ENCODE data around the gene RDH13.

RDH13 gene

DNA sequence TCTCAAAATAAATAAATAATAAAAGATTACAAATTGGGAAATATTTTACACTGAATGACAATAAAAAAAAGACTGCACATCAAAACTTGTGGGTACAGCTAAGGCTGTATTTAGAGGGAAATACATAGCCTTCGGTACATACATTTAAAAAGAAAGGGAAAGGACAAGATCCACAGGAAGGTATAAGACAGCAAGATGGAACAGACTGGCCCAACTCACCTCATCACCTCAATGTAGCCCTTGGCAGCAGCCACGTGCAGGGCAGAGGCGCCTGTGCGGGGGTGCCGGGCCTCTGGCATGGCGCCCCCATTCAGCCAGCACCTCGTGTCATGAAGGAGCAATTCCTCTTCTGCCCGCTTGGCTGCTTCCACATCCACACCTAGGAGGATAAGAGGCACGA is 40.2 kb upstream of the RDH13 start:
- no peak for DNase-seq (ENCODE audit: extremely low read depth, low read depth)

DNA sequence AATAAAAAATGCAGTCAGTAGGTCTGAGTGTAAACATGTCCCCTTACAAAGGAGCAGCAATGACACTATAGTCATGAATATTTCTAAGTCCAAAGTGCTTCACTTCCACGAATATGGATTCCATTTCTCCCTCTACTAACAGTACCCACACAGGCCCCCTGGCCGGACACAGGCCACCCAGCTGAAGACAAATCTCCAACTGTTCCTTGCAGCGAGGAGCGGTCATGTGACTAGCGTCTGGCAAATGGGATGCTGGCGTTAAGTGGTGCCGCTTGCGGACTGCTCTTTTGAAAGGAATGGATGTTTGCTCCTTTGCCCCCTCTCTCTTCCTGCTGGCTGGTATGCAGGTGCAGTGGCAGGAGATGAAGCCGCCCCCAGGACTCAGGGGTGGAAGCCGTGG is 38.3 kb upstream of the RDH13 start:
- TF ChIP-seq, protein P1, sequence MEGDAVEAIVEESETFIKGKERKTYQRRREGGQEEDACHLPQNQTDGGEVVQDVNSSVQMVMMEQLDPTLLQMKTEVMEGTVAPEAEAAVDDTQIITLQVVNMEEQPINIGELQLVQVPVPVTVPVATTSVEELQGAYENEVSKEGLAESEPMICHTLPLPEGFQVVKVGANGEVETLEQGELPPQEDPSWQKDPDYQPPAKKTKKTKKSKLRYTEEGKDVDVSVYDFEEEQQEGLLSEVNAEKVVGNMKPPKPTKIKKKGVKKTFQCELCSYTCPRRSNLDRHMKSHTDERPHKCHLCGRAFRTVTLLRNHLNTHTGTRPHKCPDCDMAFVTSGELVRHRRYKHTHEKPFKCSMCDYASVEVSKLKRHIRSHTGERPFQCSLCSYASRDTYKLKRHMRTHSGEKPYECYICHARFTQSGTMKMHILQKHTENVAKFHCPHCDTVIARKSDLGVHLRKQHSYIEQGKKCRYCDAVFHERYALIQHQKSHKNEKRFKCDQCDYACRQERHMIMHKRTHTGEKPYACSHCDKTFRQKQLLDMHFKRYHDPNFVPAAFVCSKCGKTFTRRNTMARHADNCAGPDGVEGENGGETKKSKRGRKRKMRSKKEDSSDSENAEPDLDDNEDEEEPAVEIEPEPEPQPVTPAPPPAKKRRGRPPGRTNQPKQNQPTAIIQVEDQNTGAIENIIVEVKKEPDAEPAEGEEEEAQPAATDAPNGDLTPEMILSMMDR (IDR thresholded peaks at IDR 0.05; ENCODE audit: low read depth, low read length, missing control alignments), result no peak
- no peak overlapping the region for H3K4me3 ChIP-seq (replicated peaks; ENCODE audit: low read depth, low read length)
- DNase-seq (ENCODE audit: extremely low read depth, low read depth), result no peak

More for the DNA sequence above, 40.2 kb upstream of the RDH13 start:
- H3K4me3 ChIP-seq (replicated peaks; ENCODE audit: low read depth, low read length), result no peak overlapping the region
- TF ChIP-seq, protein P1 (IDR thresholded peaks at IDR 0.05; ENCODE audit: low read depth, low read length, missing control alignments), result no peak

DNA sequence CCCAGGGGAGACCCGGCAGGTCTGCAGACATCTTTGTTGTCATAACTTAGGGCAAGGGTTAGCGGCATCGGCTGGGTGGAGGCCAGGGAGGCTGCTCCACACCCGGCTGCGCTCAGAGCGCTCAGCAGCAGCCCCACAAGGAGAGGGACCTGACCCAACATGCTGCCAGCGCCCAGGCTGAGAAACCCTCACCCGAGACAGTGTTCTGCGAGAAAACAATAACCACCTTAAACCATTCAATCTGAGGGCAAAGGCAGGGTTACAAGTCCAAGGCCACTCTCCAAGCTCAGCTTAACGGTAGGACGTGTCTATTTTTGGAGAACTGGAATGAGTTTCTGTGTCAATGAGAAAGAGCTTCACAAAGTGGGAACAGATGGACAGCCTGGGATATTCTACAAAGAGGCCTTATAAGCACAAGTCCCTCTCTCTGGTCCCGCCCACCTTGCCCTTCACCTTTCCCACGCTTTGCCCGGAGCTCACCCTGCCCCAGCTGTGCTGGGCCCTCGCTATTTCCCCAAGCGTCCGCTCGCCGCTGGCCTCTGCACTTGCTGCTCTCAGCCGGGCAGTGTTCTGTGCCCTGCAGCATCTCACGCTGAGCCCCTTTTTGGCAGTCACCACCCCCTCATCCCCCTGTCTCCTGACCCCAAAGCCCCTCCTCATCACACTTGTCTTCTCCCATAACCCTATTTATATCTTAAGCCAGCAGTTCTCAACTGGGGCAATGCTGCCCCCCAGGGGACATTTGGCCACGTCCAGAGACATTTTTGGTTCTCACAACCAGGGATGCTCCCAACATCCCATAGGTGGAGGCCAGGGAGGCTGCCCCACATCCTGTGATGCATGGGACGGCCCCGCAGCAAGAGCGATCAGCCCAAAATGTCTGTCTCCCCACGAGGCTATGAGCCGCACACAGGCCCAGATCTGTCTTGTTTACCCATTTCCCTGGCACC is 36.9 kb upstream of the RDH13 start:
- TF ChIP-seq, protein P1 (IDR thresholded peaks at IDR 0.05; ENCODE audit: low read depth, low read length, missing control alignments), result peak; percentile 10
- no peak for DNase-seq (ENCODE audit: extremely low read depth, low read depth)
- H3K4me3 ChIP-seq (replicated peaks; ENCODE audit: low read depth, low read length), result no peak overlapping the region

DNA sequence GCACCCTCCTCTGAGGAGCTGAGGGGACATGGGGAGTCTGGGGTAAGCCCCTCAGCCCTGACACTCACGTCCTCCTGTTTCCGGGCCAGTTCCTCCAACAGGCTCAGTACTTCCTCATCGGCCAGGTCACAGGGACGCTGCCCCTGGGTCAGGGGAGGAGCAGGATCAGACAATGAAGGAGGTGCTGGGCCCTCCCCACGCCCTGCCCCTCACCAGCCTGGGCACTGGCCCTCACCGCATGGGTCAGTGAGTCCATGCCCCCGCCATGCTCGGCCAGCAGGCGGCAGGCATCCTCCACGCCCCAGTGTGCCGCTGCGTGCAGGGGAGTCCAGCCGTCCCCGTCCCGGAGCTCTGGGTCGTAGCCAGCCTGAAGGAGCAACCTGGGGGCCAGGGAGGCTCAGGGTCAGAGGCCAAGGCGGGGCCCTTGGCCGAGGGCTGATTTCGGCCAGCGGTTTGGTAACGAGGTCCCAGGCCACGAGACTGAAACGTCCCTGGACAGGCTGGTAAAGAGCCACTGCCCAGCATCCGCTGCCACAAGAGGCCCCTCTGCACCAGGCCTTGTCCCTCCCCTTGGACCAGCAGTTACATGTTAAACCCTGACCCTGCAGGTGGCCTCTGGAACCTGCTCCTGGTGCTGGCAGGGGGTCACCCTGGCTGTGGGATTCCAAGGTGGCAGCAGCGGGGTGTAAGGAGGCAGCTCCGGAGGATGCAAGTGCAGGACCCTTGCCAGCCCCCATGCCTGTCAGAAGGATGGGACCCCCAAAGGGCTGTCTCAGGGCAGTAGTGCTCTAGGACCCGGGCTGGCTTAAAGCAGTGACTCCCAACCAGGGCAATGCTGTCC is 36.0 kb upstream of the RDH13 start:
- H3K4me3 ChIP-seq (replicated peaks; ENCODE audit: low read depth, low read length), result no peak overlapping the region
- DNase-seq (ENCODE audit: extremely low read depth, low read depth), result no peak

DNA sequence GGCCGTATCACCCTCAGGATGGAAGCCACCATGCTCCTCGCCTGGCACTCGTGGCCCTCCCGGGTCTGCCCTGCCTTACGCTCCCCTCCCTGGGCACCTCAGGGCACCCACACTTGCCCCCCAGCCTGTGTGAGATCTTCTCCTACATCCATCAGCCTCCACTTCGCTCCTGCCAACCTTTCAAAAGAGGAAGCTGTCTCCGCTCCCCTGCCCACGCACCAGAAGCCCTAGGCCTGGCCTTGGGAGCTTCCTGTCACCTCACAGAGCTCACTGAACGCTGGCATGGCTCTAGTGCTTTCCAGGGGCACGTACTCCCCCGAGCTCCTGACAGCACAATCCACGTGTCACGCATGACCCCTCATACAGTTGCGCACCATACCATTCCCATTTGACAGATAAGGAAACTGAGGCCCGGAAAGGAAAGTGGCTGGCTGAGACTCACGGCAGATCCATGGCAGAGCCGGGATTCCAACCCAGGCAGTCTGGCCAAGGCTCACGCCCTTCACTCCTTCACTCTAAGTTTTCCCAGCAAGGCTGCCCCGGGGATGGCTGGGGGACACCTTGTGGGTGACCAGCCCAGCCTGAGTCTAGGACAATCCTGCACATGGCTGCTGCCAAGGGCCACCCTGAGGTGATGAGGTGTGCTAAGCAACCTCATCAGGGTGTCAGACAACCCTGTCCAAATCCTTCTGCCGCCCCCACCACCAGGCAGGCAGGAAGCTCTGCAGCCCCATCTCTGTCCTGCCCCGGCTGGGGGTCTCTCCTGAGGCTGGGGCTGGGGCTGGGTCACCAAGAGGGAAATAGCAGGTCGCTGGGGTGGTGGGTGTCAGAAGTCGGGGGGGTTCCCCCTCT is 35.1 kb upstream of the RDH13 start:
- no peak for DNase-seq (ENCODE audit: extremely low read depth, low read depth)
- no peak overlapping the region for H3K4me3 ChIP-seq (replicated peaks; ENCODE audit: low read depth, low read length)
- TF ChIP-seq, protein P1 (IDR thresholded peaks at IDR 0.05; ENCODE audit: low read depth, low read length, missing control alignments), result no peak

More for the DNA sequence above, 36.0 kb upstream of the RDH13 start:
- TF ChIP-seq, protein P1 (IDR thresholded peaks at IDR 0.05; ENCODE audit: low read depth, low read length, missing control alignments), result no peak

DNA sequence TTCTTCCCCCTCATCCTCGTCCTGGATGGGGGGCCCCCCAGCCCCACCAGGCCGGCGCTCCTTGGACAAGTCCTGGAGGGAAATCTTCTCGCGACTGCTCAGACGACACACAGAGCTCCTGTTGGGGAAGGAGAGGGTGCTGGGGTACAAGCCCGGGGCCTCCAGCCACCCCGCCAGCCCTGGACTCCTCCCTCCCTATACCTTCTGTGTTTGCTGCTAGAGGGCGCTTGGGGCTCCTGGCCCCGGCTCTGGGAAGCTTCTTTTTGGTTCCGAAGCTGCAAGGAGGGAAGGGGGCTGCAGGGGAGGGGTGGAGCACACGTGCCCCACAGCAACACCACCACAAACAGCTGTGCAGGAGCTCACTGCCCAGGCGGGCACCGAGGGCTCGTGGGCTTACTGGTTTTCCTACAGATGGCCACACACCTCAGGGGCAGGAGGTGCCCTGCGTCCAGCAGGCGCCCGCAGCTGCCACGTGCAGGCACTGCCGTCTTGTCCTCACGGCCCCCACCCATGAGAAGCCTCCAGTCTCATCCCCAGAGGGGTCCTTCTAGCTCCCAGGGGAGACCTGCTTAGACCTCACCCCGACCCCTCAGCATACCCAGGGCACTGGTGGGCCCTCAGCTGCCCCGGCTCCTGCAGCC is 33.2 kb upstream of the RDH13 start:
- no peak overlapping the region for H3K4me3 ChIP-seq (replicated peaks; ENCODE audit: low read depth, low read length)
- TF ChIP-seq, protein P1 (IDR thresholded peaks at IDR 0.05; ENCODE audit: low read depth, low read length, missing control alignments), result no peak
- no peak for DNase-seq (ENCODE audit: extremely low read depth, low read depth)
